Stomach (tissue), 4 donors: Measurements from ENCODE around the gene NPTX1.

Experiments used
- CTCF ChIP-seq, 7 experiments: fragments of 450-650 bp in 4 of 7; fragments of 200-600 bp in 3 of 7; sonication (generic) in 3 of 7; IDR thresholded peaks; one replicate each; pipeline ENCODE4 v1.5.1; 2016 to 2019; ENCODE audit warnings: antibody characterized with exemption in 7 of 7, control low read depth in 2 of 7, mild to moderate bottlenecking in 1 of 7
- POLR2A ChIP-seq, 4 donors: fragments of 450-650 bp; IDR thresholded peaks; one replicate each; pipeline ENCODE4 v1.6.1; 2016; ENCODE audit warnings: antibody characterized with exemption in 4 of 4, control low read depth in 2 of 4, mild to moderate bottlenecking in 1 of 4, moderate library complexity in 1 of 4
- POLR2AphosphoS5 ChIP-seq, 3 donors: sonication (generic); formaldehyde crosslinking; IDR thresholded peaks; one replicate each; pipeline ENCODE4 v1.6.1; 2016; ENCODE audit warnings: antibody characterized with exemption in 3 of 3

GRCh38 chr17:80503921-80504320 lies 27.5 kb upstream of the NPTX1 start:
- TF ChIP-seq POLR2AphosphoS5 (IDR thresholded peaks at IDR 0.05) (no peak), CTCF (IDR thresholded peaks at IDR 0.05) (no peak), POLR2A (IDR thresholded peaks at IDR 0.05) (no peak)
